AG04450 (cell line): Measurements from ENCODE around the gene ADAMTS17. TPM values are rescaled to one million over a fixed set of nuclear protein-coding genes. Genes with fewer than 3 reads are reported as not detected.

Source experiments
- CTCF ChIA-PET: fragments of 300-600, 350-600 bp; formaldehyde crosslinking; extraction: SDS; loops from one replicate; lab custom pipeline; 2022; ENCODE audit warnings: antibody characterized with exemption, inconsistent platforms; lab: Charles Lee
- POLR2A ChIA-PET: fragments of 350-600 bp; formaldehyde crosslinking; extraction: SDS; loops from one replicate; lab custom pipeline; 2021; ENCODE audit warnings: antibody characterized with exemption, inconsistent platforms; lab: Yijun Ruan, JAX
- DNase-seq: peaks from one replicate; pipeline ENCODE4 v3.0.0-alpha.2; 2011; ENCODE audit warnings: low read depth, low spot score
- H3K27ac ChIP-seq: one replicate; pipeline ENCODE4 v1.5.1; 2012; ENCODE audit warnings: low read depth, low read length, control low read depth
- H3K27me3 ChIP-seq: one replicate; pipeline ENCODE4 v1.6.0; 2012; ENCODE audit warnings: low read length; ENCODE audit not compliant: control insufficient read depth, insufficient read depth
- H3K4me3 ChIP-seq: 2 replicates; pipeline ENCODE4 v1.5.1; 2011; ENCODE audit warnings: mild to moderate bottlenecking, low read depth, low read length, control low read depth
- H3K9me3 ChIP-seq: 2 replicates; pipeline ENCODE4 v1.5.1; 2012; ENCODE audit warnings: low read length; ENCODE audit not compliant: control insufficient read depth, insufficient read depth
- CTCF ChIP-seq: IDR thresholded peaks from 2 replicates; pipeline ENCODE4 v1.5.1; 2011; ENCODE audit warnings: low read depth, low read length, control low read depth, inconsistent platforms
- polyA plus RNA-seq: library from polyadenylated mRNA; depleted of rRNA; stranded (reverse); fragments of >200 nt; gene quantifications from 2 replicates; pipeline ENCODE4 v1.2.3, GENCODE V29; 2011

Gene ADAMTS17
- polyA plus RNA-seq, 1 experiment, result 0.06 TPM

DNA sequence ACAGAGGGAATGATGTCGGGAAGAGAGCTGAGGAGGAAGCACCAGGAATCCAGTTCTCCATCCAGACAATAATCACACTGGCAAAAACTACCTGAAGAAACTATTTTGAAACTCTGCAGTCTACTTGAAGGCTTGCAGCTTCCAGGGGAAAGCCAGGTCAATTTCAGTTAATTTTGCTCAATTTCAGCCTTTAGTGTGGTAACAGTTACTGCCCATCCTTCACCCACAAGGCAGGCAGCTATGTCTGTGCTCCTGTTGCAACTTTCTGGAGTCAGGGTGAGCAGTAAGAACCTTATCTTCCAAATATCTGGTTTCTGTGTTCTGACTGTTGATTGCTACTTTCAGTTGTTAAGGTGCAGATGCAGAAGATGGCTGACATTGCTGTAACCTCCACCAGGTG is 221.7 kb downstream of the ADAMTS17 start:
- Histone ChIP-seq H3K27ac (no peak overlapping the region), H3K27me3 (no peaks in the 10 kb centered on the region), H3K9me3 (peaks cover 23% of the 10 kb centered on the region), H3K4me3 (no peak overlapping the region)
- ChIA-PET CTCF (interaction anchor here (1.5 kb wide), 1 partner anchor 10 kb away, joined by 3 read pairs; no protein-coding TSS in a partner anchor), POLR2A (no interaction called here)
- DNase-seq, result no peak
- TF ChIP-seq CTCF, result no peak

DNA sequence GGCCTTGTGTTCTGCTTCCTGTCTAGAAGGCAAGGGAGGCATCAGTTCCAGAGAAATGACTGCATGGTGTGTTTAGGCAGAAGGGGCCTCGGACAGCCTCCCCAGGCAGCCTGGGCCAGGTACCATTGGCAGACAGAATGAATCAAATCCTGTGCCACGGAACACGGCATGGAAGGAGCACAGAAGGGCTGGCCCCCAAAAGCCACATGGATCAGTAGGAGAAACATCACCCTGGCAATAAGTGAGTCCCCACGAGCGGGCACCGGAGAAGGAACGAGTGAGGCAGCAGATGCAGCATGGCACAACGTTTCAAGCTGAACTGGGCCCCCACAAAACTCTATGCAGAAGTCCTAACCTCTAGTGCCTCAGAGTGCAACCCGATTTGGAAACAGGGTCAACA is 223.2 kb downstream of the ADAMTS17 start:
- H3K4me3 ChIP-seq, result no peak overlapping the region
- no peaks in the 10 kb centered on the region for H3K27me3 ChIP-seq
- ChIA-PET CTCF (no interaction called here), POLR2A (no interaction called here)
- no peak for TF ChIP-seq CTCF
- no peak overlapping the region for H3K27ac ChIP-seq
- peaks cover 23% of the 10 kb centered on the region for H3K9me3 ChIP-seq
- DNase-seq, result no peak

GRCh38 chr15:100116416-100117190 is 225.2 kb downstream of the ADAMTS17 start:
- POLR2A ChIA-PET, result no interaction called here
- H3K27me3 ChIP-seq, result no peaks in the 10 kb centered on the region
- CTCF ChIA-PET, result no interaction called here
- no peak overlapping the region for H3K4me3 ChIP-seq
- no peak for TF ChIP-seq CTCF
- no peak for DNase-seq
- H3K9me3 ChIP-seq, result peaks cover 11% of the 10 kb centered on the region
- no peak overlapping the region for H3K27ac ChIP-seq

GRCh38 chr15:100115711-100116090 is 226.1 kb downstream of the ADAMTS17 start:
- POLR2A ChIA-PET, result no interaction called here
- TF ChIP-seq CTCF, result no peak
- Histone ChIP-seq H3K27ac (no peak overlapping the region), H3K27me3 (no peaks in the 10 kb centered on the region), H3K9me3 (peaks cover 10% of the 10 kb centered on the region), H3K4me3 (no peak overlapping the region)
- no peak for DNase-seq
- CTCF ChIA-PET, result interaction anchor here (0.8 kb wide), 1 partner anchor 16 kb away, joined by 3 read pairs; no protein-coding TSS in a partner anchor

DNA sequence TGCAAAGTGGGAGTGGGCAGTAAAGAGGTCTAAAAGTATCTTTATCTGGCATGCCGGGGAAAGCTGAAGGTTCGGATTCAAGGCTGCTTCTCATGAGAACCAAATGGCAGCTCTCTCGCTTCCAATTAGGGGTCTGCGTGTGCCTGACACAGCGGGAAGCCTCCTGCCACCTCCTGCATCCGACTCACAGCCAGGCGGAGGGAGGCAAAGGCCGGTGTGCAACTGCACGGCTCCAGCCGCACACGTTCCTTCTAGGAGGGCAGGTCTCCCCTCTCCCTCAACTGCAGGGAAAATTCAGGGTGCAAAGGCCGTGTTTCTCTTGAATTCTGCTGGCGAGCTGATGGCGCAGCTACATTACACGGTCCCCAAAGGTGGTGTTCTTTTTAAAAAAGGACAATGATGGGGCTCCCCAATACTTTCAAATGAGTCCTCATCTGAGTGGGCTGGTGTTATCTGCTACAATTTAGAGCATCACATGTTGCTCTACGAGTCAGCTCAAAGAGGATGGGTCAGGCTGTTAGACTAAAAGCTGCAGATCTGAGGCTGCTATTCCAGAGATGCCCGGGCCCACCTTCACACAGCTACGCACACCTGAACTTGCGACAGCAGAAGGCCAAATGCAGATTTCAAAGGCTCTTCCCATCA is 226.6 kb downstream of the ADAMTS17 start:
- TF ChIP-seq CTCF, result no peak
- no peak overlapping the region for H3K27ac ChIP-seq
- no peak overlapping the region for H3K4me3 ChIP-seq
- H3K27me3 ChIP-seq, result no peaks in the 10 kb centered on the region
- H3K9me3 ChIP-seq, result peaks cover 10% of the 10 kb centered on the region
- no peak for DNase-seq
- ChIA-PET CTCF (interaction anchor here (0.8 kb wide), 1 partner anchor 17 kb away, joined by 3 read pairs; no protein-coding TSS in a partner anchor), POLR2A (no interaction called here)
